ENCODE data around the gene XRCC5. TPM values are rescaled to one million over a fixed set of nuclear protein-coding genes. Genes with fewer than 3 reads are reported as not detected.
"Not testable (repeated sequence)": the region's sequence is repeated elsewhere in the genome, so short reads cannot be mapped to it uniquely, and the experiment has no call there.

The XRCC5 gene
- total RNA-seq, 1 experiment from 2014 or later: 618 TPM

DNA sequence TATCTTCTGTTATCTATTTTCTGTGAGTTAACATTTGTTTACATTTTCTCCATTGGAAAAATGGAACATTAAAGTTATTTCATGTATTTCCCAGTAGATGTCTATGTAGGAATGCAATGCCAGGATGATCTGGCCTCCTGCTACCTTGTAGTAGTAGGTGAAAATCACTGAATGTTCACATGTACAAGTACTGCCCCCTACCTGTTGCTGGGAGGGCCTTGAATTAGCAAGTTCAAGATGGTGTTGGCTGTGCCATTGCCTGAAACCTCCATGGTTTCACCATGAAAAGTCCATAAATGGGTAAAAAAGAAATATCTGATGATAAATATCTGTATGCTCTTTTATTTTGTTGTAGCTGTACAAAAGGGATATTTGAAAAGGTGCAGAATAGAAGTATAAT lies 30.7 kb downstream of the XRCC5 start:
- no peaks in the 10 kb centered on the region for H3K9me3 ChIP-seq (ENCODE audit: control insufficient read depth, low read depth, low read length)
- no peak overlapping the region for H3K18ac ChIP-seq (ENCODE audit: insufficient read length, low read depth, low read length)
- Mint-ChIP-seq H3K36me3 (ENCODE audit: insufficient read depth in 1 of 3, low read depth in 3 of 3) (peaks cover 55 to 84% (median 81%) of the 10 kb centered on the region in 3 experiments; a peak in 6 of 7 replicates), H3K27me3 (ENCODE audit: low read depth) (no peaks in the 10 kb centered on the region), H3K9me3 (no peaks in the 10 kb centered on the region), H3K27ac (no peak overlapping the region), H3K4me1 (no peaks in the 10 kb centered on the region), H3K4me3 (no peak overlapping the region)
- H2BK12ac ChIP-seq (ENCODE audit: insufficient read length, low read depth, low read length): no peak overlapping the region
- H3K4ac ChIP-seq (ENCODE audit: low read depth, low read length): no peak overlapping the region
- no peak overlapping the region for H3K9ac ChIP-seq (ENCODE audit: extremely low read depth, insufficient read length, low read length)
- H3T11ph ChIP-seq (ENCODE audit: low read length): no peak overlapping the region
- H3K4me2 ChIP-seq (ENCODE audit: insufficient read depth, insufficient read length, low read length): no peak overlapping the region
- H4K20me1 ChIP-seq (ENCODE audit: control insufficient read depth, insufficient read depth, insufficient read length): no peaks in the 10 kb centered on the region
- TF ChIP-seq CTCF (conservative IDR thresholded peaks at IDR 0.05): peak; percentile 63
- H3K79me1 ChIP-seq (ENCODE audit: insufficient read depth, low read depth, low read length, poor library complexity, severe bottlenecking): no peaks in the 10 kb centered on the region
- no peak overlapping the region for H3K56ac ChIP-seq (ENCODE audit: insufficient read length, low read depth, low read length)
- H2BK120ac ChIP-seq (ENCODE audit: low read depth, low read length, poor library complexity, severe bottlenecking): no peak overlapping the region
- no peak overlapping the region for H3K14ac ChIP-seq (ENCODE audit: insufficient read depth, low read length)
- no peak overlapping the region for H4K91ac ChIP-seq (ENCODE audit: insufficient read length, low read depth, low read length)
- no peak overlapping the region for H2AK5ac ChIP-seq (ENCODE audit: insufficient read length, low read length)
- H3K27ac ChIP-seq (ENCODE audit: insufficient read length, low read depth, low read length): no peak overlapping the region
- H2BK15ac ChIP-seq (ENCODE audit: low read depth, low read length): no peak overlapping the region
- no peak overlapping the region for H2BK20ac ChIP-seq (ENCODE audit: low read depth, low read length, poor library complexity, severe bottlenecking)
- H3K27me3 ChIP-seq (ENCODE audit: insufficient read depth, low read length): no peaks in the 10 kb centered on the region
- peaks cover 2% of the 10 kb centered on the region; the same call in 1 of the 2 replicates for H3K79me2 ChIP-seq (ENCODE audit: insufficient read depth, low read length)
- no peak overlapping the region for H4K5ac ChIP-seq (ENCODE audit: insufficient read length, low read depth, low read length)
- no peaks in the 10 kb centered on the region for H3K4me1 ChIP-seq (ENCODE audit: insufficient read depth, low read length)
- DNase-seq: peak; percentile 43
- H4K8ac ChIP-seq (replicated peaks; ENCODE audit: insufficient read length, low read depth, low read length): no peak overlapping the region
- H2AFZ ChIP-seq (ENCODE audit: low read length): no peak overlapping the region
- no peak overlapping the region for H3K23ac ChIP-seq (ENCODE audit: insufficient read length, low read depth, low read length)
- no peak overlapping the region for H2BK5ac ChIP-seq (ENCODE audit: insufficient read length, low read length)
- H3K23me2 ChIP-seq (ENCODE audit: insufficient read length, low read depth, low read length, poor library complexity, severe bottlenecking): no peaks in the 10 kb centered on the region

DNA sequence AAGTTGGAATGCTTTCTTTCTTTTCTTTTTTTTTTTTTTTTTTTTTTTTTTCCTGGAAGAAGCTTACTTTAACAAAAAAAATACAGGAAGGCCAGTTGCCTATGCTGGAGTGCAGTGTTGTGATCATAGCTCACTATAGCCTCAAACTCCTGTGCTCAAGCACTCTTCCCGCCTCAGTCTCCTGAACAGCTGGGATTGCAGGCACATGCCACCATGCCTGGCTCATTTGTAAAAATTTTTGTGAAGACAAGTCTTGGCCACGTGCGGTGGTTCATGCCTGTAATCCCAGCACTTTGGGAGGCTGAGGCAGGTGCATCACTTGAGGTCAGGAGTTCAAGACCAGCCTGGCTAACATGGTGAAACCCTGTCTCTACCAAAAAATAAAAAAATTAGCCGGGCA lies 32.4 kb downstream of the XRCC5 start:
- H3K4me1 Mint-ChIP-seq; H4K8ac ChIP-seq (replicated peaks; ENCODE audit: insufficient read length, low read depth, low read length); H2AFZ ChIP-seq (ENCODE audit: low read length); DNase-seq; H2BK12ac ChIP-seq (ENCODE audit: insufficient read length, low read depth, low read length); H3K9me3 Mint-ChIP-seq; H3K4me2 ChIP-seq (ENCODE audit: insufficient read depth, insufficient read length, low read length); H4K20me1 ChIP-seq (ENCODE audit: control insufficient read depth, insufficient read depth, insufficient read length); H2BK120ac ChIP-seq (ENCODE audit: low read depth, low read length, poor library complexity, severe bottlenecking); H4K91ac ChIP-seq (ENCODE audit: insufficient read length, low read depth, low read length); H3K23ac ChIP-seq (ENCODE audit: insufficient read length, low read depth, low read length); H4K5ac ChIP-seq (ENCODE audit: insufficient read length, low read depth, low read length); H3K9ac ChIP-seq (ENCODE audit: extremely low read depth, insufficient read length, low read length); H2BK20ac ChIP-seq (ENCODE audit: low read depth, low read length, poor library complexity, severe bottlenecking); H3T11ph ChIP-seq (ENCODE audit: low read length); H2BK15ac ChIP-seq (ENCODE audit: low read depth, low read length); H3K14ac ChIP-seq (ENCODE audit: insufficient read depth, low read length); H2BK5ac ChIP-seq (ENCODE audit: insufficient read length, low read length); H3K79me2 ChIP-seq (ENCODE audit: insufficient read depth, low read length); H3K4ac ChIP-seq (ENCODE audit: low read depth, low read length); H2AK5ac ChIP-seq (ENCODE audit: insufficient read length, low read length); H3K27me3 ChIP-seq (ENCODE audit: insufficient read depth, low read length); H3K27ac Mint-ChIP-seq; H3K27ac ChIP-seq (ENCODE audit: insufficient read length, low read depth, low read length); H3K18ac ChIP-seq (ENCODE audit: insufficient read length, low read depth, low read length); H3K4me1 ChIP-seq (ENCODE audit: insufficient read depth, low read length); H3K79me1 ChIP-seq (ENCODE audit: insufficient read depth, low read depth, low read length, poor library complexity, severe bottlenecking); H3K9me3 ChIP-seq (ENCODE audit: control insufficient read depth, low read depth, low read length); H3K4me3 Mint-ChIP-seq; H3K56ac ChIP-seq (ENCODE audit: insufficient read length, low read depth, low read length); H3K23me2 ChIP-seq (ENCODE audit: insufficient read length, low read depth, low read length, poor library complexity, severe bottlenecking); H3K27me3 Mint-ChIP-seq (ENCODE audit: low read depth): not testable (repeated sequence)
- H3K36me3 Mint-ChIP-seq (ENCODE audit: insufficient read depth in 1 of 3, low read depth in 3 of 3): peaks cover 42 to 69% (median 66%) of the 10 kb centered on the region in 3 experiments; a peak in 6 of 7 replicates
- no CpG with 5 or more reads among the region's 4 CpGs for WGBS (ENCODE audit: extremely low coverage, insufficient read length, low lambda C conversion rate)
